GM23338 (cell line): ENCODE results near the gene DCT. TPM values are rescaled to one million over a fixed set of nuclear protein-coding genes. Genes with fewer than 3 reads are reported as not detected.

Experiments used
- ATAC-seq: fragments of 200-7000 bp; cut with Tn5 transposase; 3 replicates; pipeline ENCODE4 v1.9.1; 2020
- DNase-seq: peaks from one replicate; pipeline ENCODE4 v3.0.0-alpha.2; 2015; ENCODE audit warnings: low spot score
- H2AFZ ChIP-seq: fragments of 200-600 bp; sonication (generic); 2 replicates; pipeline ENCODE4 v1.8.0; 2016; ENCODE audit warnings: antibody characterized with exemption, mild to moderate bottlenecking, moderate library complexity
- H3F3A ChIP-seq: fragments of 200-600 bp; sonication (generic); replicated peaks from 2 replicates; pipeline ENCODE4 v1.8.0; 2017; ENCODE audit warnings: antibody characterized with exemption, mixed run types, low read depth
- H3K27ac ChIP-seq: fragments of 200-600 bp; sonication (generic); 2 replicates; pipeline ENCODE4 v1.6.1; 2016; ENCODE audit warnings: low read depth
- H3K27me3 ChIP-seq: fragments of 200-600 bp; sonication (generic); 2 replicates; pipeline ENCODE4 v1.8.0; 2016; ENCODE audit warnings: mild to moderate bottlenecking, mixed run types, moderate library complexity; ENCODE audit not compliant: insufficient read depth
- H3K36me3 ChIP-seq: fragments of 200-600 bp; sonication (generic); 2 replicates; pipeline ENCODE4 v1.8.0; 2016; ENCODE audit warnings: mild to moderate bottlenecking; ENCODE audit not compliant: insufficient read depth
- H3K4me1 ChIP-seq: fragments of 200-600 bp; sonication (generic); 2 replicates; pipeline ENCODE4 v1.8.0; 2016; ENCODE audit warnings: mild to moderate bottlenecking, moderate library complexity; ENCODE audit not compliant: insufficient read depth
- H3K4me2 ChIP-seq: fragments of 200-600 bp; sonication (generic); 2 replicates; pipeline ENCODE4 v1.7.1; 2017; ENCODE audit warnings: mixed run types
- H3K4me3 ChIP-seq: fragments of 200-600 bp; sonication (generic); 2 replicates; pipeline ENCODE4 v1.6.1; 2016; ENCODE audit warnings: mixed run types
- H3K79me2 ChIP-seq: fragments of 200-600 bp; sonication (generic); replicated peaks from 2 replicates; pipeline ENCODE4 v1.8.0; 2017; ENCODE audit warnings: mild to moderate bottlenecking; ENCODE audit not compliant: insufficient read depth
- H3K9me2 ChIP-seq: fragments of 200-600 bp; sonication (generic); 2 replicates; pipeline ENCODE4 v1.8.0; 2017; ENCODE audit not compliant: insufficient read depth
- H4K20me1 ChIP-seq: fragments of 200-600 bp; sonication (generic); replicated peaks from 2 replicates; pipeline ENCODE4 v1.8.0; 2017; ENCODE audit warnings: mild to moderate bottlenecking; ENCODE audit not compliant: insufficient read depth
- H3K27ac Mint-ChIP-seq: 2 replicates; pipeline ENCODE4 v1.8.0; 2020; ENCODE audit warnings: inconsistent platforms, mild to moderate bottlenecking, moderate library complexity, mixed read lengths
- H3K27me3 Mint-ChIP-seq: 3 replicates; pipeline ENCODE4 v1.8.0; 2022; ENCODE audit warnings: low read depth, mild to moderate bottlenecking, moderate library complexity, mixed read lengths, inconsistent platforms; ENCODE audit not compliant: insufficient read depth, poor library complexity
- H3K36me3 Mint-ChIP-seq: 3 replicates; pipeline ENCODE4 v1.8.0; 2021; ENCODE audit warnings: low read depth, mild to moderate bottlenecking, inconsistent platforms, moderate library complexity, mixed read lengths
- H3K4me1 Mint-ChIP-seq: 3 replicates; pipeline ENCODE4 v1.8.0; 2020; ENCODE audit warnings: mild to moderate bottlenecking, inconsistent platforms, mixed read lengths
- H3K4me3 Mint-ChIP-seq: 3 replicates; pipeline ENCODE4 v1.8.0; 2021; ENCODE audit warnings: moderate library complexity, mild to moderate bottlenecking, inconsistent platforms, mixed read lengths
- H3K9me3 Mint-ChIP-seq: 3 replicates; pipeline ENCODE4 v1.8.0; 2020; ENCODE audit warnings: moderate library complexity, mild to moderate bottlenecking, inconsistent platforms, mixed read lengths
- CREB1 ChIP-seq: fragments of 250-450 bp; sonication (Bioruptor Pico); IDR thresholded peaks from 2 replicates; pipeline ENCODE4 v1.5.0; 2020; ENCODE audit warnings: low read depth, mild to moderate bottlenecking, moderate library complexity
- CTCF ChIP-seq, 2 experiments: fragments of 200-600 bp in 1 of 2; sonication (generic) in 1 of 2; conservative IDR thresholded peaks; 2 replicates each; pipeline versions ENCODE4 v1.5.1 to v1.6.1; 2016 to 2017; ENCODE audit warnings: antibody characterized with exemption in 2 of 2, low read depth in 2 of 2, mild to moderate bottlenecking in 2 of 2, moderate library complexity in 1 of 2
- EZH2 ChIP-seq: fragments of 200-600 bp; sonication (generic); IDR thresholded peaks from one replicate; pipeline ENCODE4 v1.8.0; 2017; ENCODE audit warnings: antibody characterized with exemption, mild to moderate bottlenecking, low read depth; ENCODE audit not compliant: unreplicated experiment
- EZH2phosphoT487 ChIP-seq: fragments of 200-600 bp; sonication (generic); IDR thresholded peaks from one replicate; pipeline ENCODE4 v1.8.1; 2018; ENCODE audit warnings: antibody characterized with exemption; ENCODE audit not compliant: unreplicated experiment
- REST ChIP-seq: IDR thresholded peaks from one replicate; pipeline ENCODE4 v1.6.1; 2018; ENCODE audit warnings: antibody characterized with exemption; ENCODE audit not compliant: unreplicated experiment
- STAT1 ChIP-seq: IDR thresholded peaks from one replicate; pipeline ENCODE4 v1.6.1; 2016; ENCODE audit warnings: antibody characterized with exemption; ENCODE audit not compliant: unreplicated experiment
- ZNF114 ChIP-seq: fragments of 250-450 bp; sonication (Bioruptor Pico); IDR thresholded peaks from 2 replicates; pipeline ENCODE4 v1.5.0; 2020; ENCODE audit warnings: mild to moderate bottlenecking, moderate library complexity
- ZNF331 ChIP-seq: fragments of 250-450 bp; sonication (Bioruptor Pico); IDR thresholded peaks from 2 replicates; pipeline ENCODE4 v1.5.0; 2020; ENCODE audit warnings: low read depth, mild to moderate bottlenecking, moderate library complexity
- polyA plus RNA-seq: library from polyadenylated mRNA; unstranded; fragments of >200 nt; fragmentation: Nextera tagmentation; extraction: Ambion mirVana; gene quantifications from 2 replicates; pipeline ENCODE4 v1.2.1, GENCODE V29; 2016
- total RNA-seq: library from RNA; depleted of rRNA; stranded (reverse); fragments of >200 nt; shearing (Covaris generic); gene quantifications from 2 replicates; pipeline ENCODE4 v1.2.3, GENCODE V29; 2014
- TF ChIP-seq, protein P1 (sequence below): fragments of 250-450 bp; sonication (Bioruptor Pico); IDR thresholded peaks from 2 replicates; pipeline ENCODE4 v1.5.0; 2020; ENCODE audit warnings: mild to moderate bottlenecking, moderate library complexity

The DCT gene
- total and polyA plus RNA-seq, 2 experiments from 2014 or later: 0.14 TPM; not detected in 1

DNA sequence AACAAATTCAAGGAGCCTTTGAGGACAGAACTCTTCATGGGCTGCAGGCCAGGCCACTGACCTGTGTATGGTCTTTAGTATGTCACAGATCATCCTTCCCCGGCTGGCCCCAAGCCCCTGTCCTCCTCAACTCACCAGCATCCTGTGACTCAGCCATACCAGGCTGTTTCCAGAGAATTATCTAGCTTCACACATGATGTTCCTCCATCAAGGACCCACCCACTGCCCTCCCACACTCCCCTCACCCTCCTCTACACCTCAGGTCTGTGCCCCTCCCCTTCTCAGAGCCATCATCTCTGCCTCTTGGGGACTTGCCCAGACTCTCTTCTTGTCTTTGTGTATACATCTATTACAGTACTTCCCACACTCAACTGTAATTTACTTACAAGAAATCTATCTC, 14.7 kb downstream of the DCT start:
- Histone ChIP-seq H3K4me3 (no peak overlapping the region), H4K20me1 (no peaks in the 10 kb centered on the region), H2AFZ (no peak overlapping the region), H3K4me1 (no peaks in the 10 kb centered on the region), H3K36me3 (no peaks in the 10 kb centered on the region), H3K27me3 (no peaks in the 10 kb centered on the region), H3F3A (no peaks in the 10 kb centered on the region), H3K4me2 (no peak overlapping the region), H3K27ac (no peak overlapping the region), H3K9me2 (no peaks in the 10 kb centered on the region), H3K79me2 (no peaks in the 10 kb centered on the region)
- no peak for TF ChIP-seq EZH2
- no peak for TF ChIP-seq STAT1
- no peak for TF ChIP-seq REST
- no peak for TF ChIP-seq ZNF114 (CRISPR knock-in tag)
- TF ChIP-seq ZNF331 (CRISPR knock-in tag): no peak
- no peak for TF ChIP-seq CTCF (conservative IDR thresholded peaks at IDR 0.05; ENCODE audit: low read depth in 2 of 2)
- TF ChIP-seq CREB1 (CRISPR knock-in tag): no peak
- ATAC-seq (no peak), DNase-seq (no peak)
- H3K27ac Mint-ChIP-seq: no peak overlapping the region
- no peaks in the 10 kb centered on the region for H3K4me1 Mint-ChIP-seq
- no peak overlapping the region for H3K4me3 Mint-ChIP-seq
- H3K36me3 Mint-ChIP-seq: no peaks in the 10 kb centered on the region
- no peaks in the 10 kb centered on the region for H3K9me3 Mint-ChIP-seq
- H3K27me3 Mint-ChIP-seq: peaks cover 2% of the 10 kb centered on the region

DNA sequence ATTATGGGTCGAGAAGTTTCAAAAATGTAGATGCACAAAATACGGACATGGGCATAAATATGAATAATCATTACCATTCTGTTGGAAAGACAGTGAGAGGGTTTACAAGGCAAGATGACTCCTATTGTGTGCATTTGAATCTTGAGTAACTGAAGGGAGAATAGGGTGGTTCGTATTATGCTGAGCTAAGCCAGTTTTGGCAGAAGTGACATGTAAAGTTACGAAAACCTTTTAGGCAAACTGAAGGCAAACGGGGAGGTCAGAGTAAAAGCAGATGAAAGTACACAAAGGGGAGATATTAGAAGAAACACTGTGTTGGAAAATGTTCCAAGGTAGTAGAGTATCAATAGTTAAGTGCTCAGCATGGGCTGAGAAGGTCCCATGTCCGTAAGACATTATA, 16.8 kb downstream of the DCT start:
- H3K79me2 ChIP-seq: no peaks in the 10 kb centered on the region
- ATAC-seq: no peak
- no peaks in the 10 kb centered on the region for H4K20me1 ChIP-seq
- H3K9me3 Mint-ChIP-seq: no peaks in the 10 kb centered on the region
- H3K4me2 ChIP-seq: no peak overlapping the region
- no peak overlapping the region for H3K4me3 ChIP-seq
- H3K27me3 ChIP-seq: no peaks in the 10 kb centered on the region
- no peaks in the 10 kb centered on the region for H3K4me1 Mint-ChIP-seq
- no peaks in the 10 kb centered on the region for H3K4me1 ChIP-seq
- no peak for DNase-seq
- H3K9me2 ChIP-seq: no peaks in the 10 kb centered on the region
- H3K4me3 Mint-ChIP-seq: no peak overlapping the region
- H3F3A ChIP-seq: no peaks in the 10 kb centered on the region
- no peak overlapping the region for H2AFZ ChIP-seq
- H3K27me3 Mint-ChIP-seq: no peaks in the 10 kb centered on the region
- no peak overlapping the region for H3K27ac ChIP-seq
- H3K27ac Mint-ChIP-seq: no peak overlapping the region
- H3K36me3 Mint-ChIP-seq: no peaks in the 10 kb centered on the region
- H3K36me3 ChIP-seq: no peaks in the 10 kb centered on the region
- TF ChIP-seq STAT1 (no peak), CREB1 (CRISPR knock-in tag) (no peak), EZH2phosphoT487 (no peak), EZH2 (no peak)
- TF ChIP-seq, protein P1, sequence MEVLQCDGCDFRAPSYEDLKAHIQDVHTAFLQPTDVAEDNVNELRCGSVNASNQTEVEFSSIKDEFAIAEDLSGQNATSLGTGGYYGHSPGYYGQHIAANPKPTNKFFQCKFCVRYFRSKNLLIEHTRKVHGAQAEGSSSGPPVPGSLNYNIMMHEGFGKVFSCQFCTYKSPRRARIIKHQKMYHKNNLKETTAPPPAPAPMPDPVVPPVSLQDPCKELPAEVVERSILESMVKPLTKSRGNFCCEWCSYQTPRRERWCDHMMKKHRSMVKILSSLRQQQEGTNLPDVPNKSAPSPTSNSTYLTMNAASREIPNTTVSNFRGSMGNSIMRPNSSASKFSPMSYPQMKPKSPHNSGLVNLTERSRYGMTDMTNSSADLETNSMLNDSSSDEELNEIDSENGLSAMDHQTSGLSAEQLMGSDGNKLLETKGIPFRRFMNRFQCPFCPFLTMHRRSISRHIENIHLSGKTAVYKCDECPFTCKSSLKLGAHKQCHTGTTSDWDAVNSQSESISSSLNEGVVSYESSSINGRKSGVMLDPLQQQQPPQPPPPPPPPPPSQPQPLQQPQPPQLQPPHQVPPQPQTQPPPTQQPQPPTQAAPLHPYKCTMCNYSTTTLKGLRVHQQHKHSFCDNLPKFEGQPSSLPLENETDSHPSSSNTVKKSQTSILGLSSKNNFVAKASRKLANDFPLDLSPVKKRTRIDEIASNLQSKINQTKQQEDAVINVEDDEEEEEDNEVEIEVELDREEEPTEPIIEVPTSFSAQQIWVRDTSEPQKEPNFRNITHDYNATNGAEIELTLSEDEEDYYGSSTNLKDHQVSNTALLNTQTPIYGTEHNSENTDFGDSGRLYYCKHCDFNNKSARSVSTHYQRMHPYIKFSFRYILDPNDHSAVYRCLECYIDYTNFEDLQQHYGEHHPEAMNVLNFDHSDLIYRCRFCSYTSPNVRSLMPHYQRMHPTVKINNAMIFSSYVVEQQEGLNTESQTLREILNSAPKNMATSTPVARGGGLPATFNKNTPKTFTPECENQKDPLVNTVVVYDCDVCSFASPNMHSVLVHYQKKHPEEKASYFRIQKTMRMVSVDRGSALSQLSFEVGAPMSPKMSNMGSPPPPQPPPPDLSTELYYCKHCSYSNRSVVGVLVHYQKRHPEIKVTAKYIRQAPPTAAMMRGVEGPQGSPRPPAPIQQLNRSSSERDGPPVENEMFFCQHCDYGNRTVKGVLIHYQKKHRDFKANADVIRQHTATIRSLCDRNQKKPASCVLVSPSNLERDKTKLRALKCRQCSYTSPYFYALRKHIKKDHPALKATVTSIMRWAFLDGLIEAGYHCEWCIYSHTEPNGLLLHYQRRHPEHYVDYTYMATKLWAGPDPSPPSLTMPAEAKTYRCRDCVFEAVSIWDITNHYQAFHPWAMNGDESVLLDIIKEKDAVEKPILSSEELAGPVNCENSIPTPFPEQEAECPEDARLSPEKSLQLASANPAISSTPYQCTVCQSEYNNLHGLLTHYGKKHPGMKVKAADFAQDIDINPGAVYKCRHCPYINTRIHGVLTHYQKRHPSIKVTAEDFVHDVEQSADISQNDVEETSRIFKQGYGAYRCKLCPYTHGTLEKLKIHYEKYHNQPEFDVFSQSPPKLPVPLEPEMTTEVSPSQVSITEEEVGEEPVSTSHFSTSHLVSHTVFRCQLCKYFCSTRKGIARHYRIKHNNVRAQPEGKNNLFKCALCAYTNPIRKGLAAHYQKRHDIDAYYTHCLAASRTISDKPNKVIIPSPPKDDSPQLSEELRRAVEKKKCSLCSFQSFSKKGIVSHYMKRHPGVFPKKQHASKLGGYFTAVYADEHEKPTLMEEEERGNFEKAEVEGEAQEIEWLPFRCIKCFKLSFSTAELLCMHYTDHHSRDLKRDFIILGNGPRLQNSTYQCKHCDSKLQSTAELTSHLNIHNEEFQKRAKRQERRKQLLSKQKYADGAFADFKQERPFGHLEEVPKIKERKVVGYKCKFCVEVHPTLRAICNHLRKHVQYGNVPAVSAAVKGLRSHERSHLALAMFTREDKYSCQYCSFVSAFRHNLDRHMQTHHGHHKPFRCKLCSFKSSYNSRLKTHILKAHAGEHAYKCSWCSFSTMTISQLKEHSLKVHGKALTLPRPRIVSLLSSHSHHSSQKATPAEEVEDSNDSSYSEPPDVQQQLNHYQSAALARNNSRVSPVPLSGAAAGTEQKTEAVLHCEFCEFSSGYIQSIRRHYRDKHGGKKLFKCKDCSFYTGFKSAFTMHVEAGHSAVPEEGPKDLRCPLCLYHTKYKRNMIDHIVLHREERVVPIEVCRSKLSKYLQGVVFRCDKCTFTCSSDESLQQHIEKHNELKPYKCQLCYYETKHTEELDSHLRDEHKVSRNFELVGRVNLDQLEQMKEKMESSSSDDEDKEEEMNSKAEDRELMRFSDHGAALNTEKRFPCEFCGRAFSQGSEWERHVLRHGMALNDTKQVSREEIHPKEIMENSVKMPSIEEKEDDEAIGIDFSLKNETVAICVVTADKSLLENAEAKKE: no peak
